ENCODE data around the gene CACNG4. TPM values are rescaled to one million over a fixed set of nuclear protein-coding genes. Genes with fewer than 3 reads are reported as not detected.

The CACNG4 gene
- total RNA-seq, 1 experiment from 2014 or later = not detected

GRCh38 chr17:66965801-66966262 lies 1.3 kb downstream of the CACNG4 start:
- Histone ChIP-seq H3K4me1 (ENCODE audit: control insufficient read depth in 1 of 2, insufficient read depth in 2 of 2, low read length in 2 of 2) (peaks cover 10% of the 10 kb centered on the region in 2 experiments; a peak in 2 of 4 replicates), H3K4me3 (replicated peaks in 1 of 2; ENCODE audit: low read depth in 1 of 2, low read length in 2 of 2) (no peak overlapping the region), H3K4me2 (ENCODE audit: low read length) (no peak overlapping the region), H3K9me3 (ENCODE audit: control insufficient read depth in 1 of 2, insufficient read depth in 1 of 2, low read depth in 1 of 2, low read length in 2 of 2) (no peaks in the 10 kb centered on the region), H4K20me1 (ENCODE audit: insufficient read depth) (no peaks in the 10 kb centered on the region), H2AFZ (ENCODE audit: low read depth, low read length, poor library complexity, severe bottlenecking) (no peak overlapping the region), H3K79me2 (ENCODE audit: insufficient read depth, low read length) (no peaks in the 10 kb centered on the region), H3K9ac (ENCODE audit: low read length) (no peak overlapping the region), H3K27me3 (ENCODE audit: insufficient read depth, low read length) (no peaks in the 10 kb centered on the region; the same call in 1 of the 2 replicates), H3K27ac (ENCODE audit: low read depth, low read length) (no peak overlapping the region), H3K9me2 (ENCODE audit: insufficient read depth) (no peaks in the 10 kb centered on the region), H3K36me3 (ENCODE audit: control insufficient read depth in 1 of 2, insufficient read depth in 2 of 2, low read length in 2 of 2) (no peaks in the 10 kb centered on the region)
- intact Hi-C loops (cut with micrococcal nuclease) = no loop called here
- ChIA-PET RAD21 (ENCODE audit: low non-redundant PET in 1 of 2, low total read pairs in 2 of 2, uncharacterized antibody in 2 of 2, unreplicated experiment in 2 of 2) (no interaction called here), POLR2A (no interaction called here), CTCF (no interaction called here)
- BruUV-seq (replicated peaks) = no TSS peak
- no peak for TF ChIP-seq ELF1 (IDR thresholded peaks at IDR 0.05; ENCODE audit: borderline replicate concordance, low read depth)
- no peak for TF ChIP-seq MAX (IDR thresholded peaks at IDR 0.05)
- no peak for TF ChIP-seq CBX3 (IDR thresholded peaks at IDR 0.05; ENCODE audit: low read depth)
- ATAC-seq = no peak
- no peak for DNase-seq (ENCODE audit: low read depth, low spot score)

GRCh38 chr17:66966298-66966697 lies 1.8 kb downstream of the CACNG4 start:
- POLR2A ChIA-PET = no interaction called here
- Histone ChIP-seq H3K27me3 (ENCODE audit: insufficient read depth, low read length) (no peaks in the 10 kb centered on the region; the same call in 1 of the 2 replicates), H3K9ac (ENCODE audit: low read length) (no peak overlapping the region), H3K36me3 (ENCODE audit: control insufficient read depth in 1 of 2, insufficient read depth in 2 of 2, low read length in 2 of 2) (no peaks in the 10 kb centered on the region), H4K20me1 (ENCODE audit: insufficient read depth) (no peaks in the 10 kb centered on the region), H2AFZ (ENCODE audit: low read depth, low read length, poor library complexity, severe bottlenecking) (no peak overlapping the region), H3K79me2 (ENCODE audit: insufficient read depth, low read length) (no peaks in the 10 kb centered on the region), H3K4me1 (ENCODE audit: control insufficient read depth in 1 of 2, insufficient read depth in 2 of 2, low read length in 2 of 2) (peaks cover 10% of the 10 kb centered on the region in 2 experiments; a peak in 2 of 4 replicates), H3K4me2 (ENCODE audit: low read length) (no peak overlapping the region), H3K27ac (ENCODE audit: low read depth, low read length) (no peak overlapping the region), H3K9me2 (ENCODE audit: insufficient read depth) (no peaks in the 10 kb centered on the region), H3K4me3 (replicated peaks in 1 of 2; ENCODE audit: low read depth in 1 of 2, low read length in 2 of 2) (no peak overlapping the region), H3K9me3 (ENCODE audit: control insufficient read depth in 1 of 2, insufficient read depth in 1 of 2, low read depth in 1 of 2, low read length in 2 of 2) (no peaks in the 10 kb centered on the region)
- CTCF ChIA-PET = interaction anchor here (1.6 kb wide), 1 partner anchor 9 kb away, joined by 6 read pairs; no protein-coding TSS in a partner anchor
- BruUV-seq (replicated peaks) = no TSS peak
- no peak for TF ChIP-seq ELF1 (IDR thresholded peaks at IDR 0.05; ENCODE audit: borderline replicate concordance, low read depth)
- TF ChIP-seq CBX3 (IDR thresholded peaks at IDR 0.05; ENCODE audit: low read depth) = no peak
- TF ChIP-seq EZH2phosphoT487 (IDR thresholded peaks at IDR 0.05; ENCODE audit: borderline replicate concordance) = no peak
- no peak for TF ChIP-seq SIN3A (IDR thresholded peaks at IDR 0.05; ENCODE audit: low read depth)
- DNase-seq (ENCODE audit: low read depth, low spot score) = no peak
- ATAC-seq = no peak
- RAD21 ChIA-PET (ENCODE audit: low non-redundant PET in 1 of 2, low total read pairs in 2 of 2, uncharacterized antibody in 2 of 2, unreplicated experiment in 2 of 2) = interaction anchor here in 1 of 2 experiments (1.2 kb wide), 1 partner anchor 51 kb away, joined by 4 read pairs; no protein-coding TSS in a partner anchor
- intact Hi-C loops (cut with micrococcal nuclease) = no loop called here

All from HCT116 (cell line).